Measurements from ENCODE around the gene EPOP. TPM values are rescaled to one million over a fixed set of nuclear protein-coding genes. Genes with fewer than 3 reads are reported as not detected.
A peak's percentile ranks its signal among the peaks of the same experiment; 100 is the strongest.

Gene EPOP
- total RNA-seq, 1 donor from 2014 or later: 1.0 TPM

DNA sequence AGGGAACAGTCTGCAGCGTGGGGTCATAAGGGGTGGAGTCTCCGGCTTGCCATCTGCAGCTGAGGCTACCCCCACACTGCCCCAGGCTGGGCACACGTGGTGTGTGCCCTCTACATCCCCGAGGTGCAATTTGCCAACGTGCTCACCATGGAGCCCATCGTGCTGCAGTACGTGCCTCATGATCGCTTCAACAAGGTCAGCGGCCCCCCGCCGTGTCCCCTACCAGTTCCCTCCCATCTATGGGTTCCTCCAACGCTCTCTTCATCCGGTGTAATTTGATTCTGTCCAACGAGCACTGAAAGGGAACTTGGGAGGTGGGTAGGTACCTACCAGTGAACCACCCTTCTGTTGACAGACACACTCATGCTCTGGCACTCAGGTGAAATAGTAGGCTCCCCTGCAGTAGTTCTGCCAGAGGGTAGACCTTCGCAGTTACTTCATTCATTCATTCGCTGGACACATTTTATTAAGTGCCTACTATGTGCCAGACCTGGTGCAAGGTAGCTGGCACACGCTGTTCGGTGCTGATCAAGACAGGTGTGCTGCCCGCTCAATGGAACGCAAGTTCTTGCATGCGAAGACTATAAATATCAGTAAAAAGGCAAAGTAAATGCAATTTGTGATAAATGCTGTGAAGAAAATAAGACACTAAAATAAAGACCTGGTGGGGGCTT lies 33.1 kb upstream of the EPOP start:
- Histone ChIP-seq H3K27ac (no peak overlapping the region), H3K4me3 (no peak overlapping the region), H3K27me3 (ENCODE audit: low read depth) (no peaks in the 10 kb centered on the region), H3K9me3 (no peaks in the 10 kb centered on the region), H3K36me3 (peaks cover 55% of the 10 kb centered on the region), H3K4me1 (peaks cover 39% of the 10 kb centered on the region)
- ATAC-seq (no peak), DNase-seq (no peak)
- intact Hi-C loops (cut with DNase I): no loop called here
- TF ChIP-seq, protein P1, sequence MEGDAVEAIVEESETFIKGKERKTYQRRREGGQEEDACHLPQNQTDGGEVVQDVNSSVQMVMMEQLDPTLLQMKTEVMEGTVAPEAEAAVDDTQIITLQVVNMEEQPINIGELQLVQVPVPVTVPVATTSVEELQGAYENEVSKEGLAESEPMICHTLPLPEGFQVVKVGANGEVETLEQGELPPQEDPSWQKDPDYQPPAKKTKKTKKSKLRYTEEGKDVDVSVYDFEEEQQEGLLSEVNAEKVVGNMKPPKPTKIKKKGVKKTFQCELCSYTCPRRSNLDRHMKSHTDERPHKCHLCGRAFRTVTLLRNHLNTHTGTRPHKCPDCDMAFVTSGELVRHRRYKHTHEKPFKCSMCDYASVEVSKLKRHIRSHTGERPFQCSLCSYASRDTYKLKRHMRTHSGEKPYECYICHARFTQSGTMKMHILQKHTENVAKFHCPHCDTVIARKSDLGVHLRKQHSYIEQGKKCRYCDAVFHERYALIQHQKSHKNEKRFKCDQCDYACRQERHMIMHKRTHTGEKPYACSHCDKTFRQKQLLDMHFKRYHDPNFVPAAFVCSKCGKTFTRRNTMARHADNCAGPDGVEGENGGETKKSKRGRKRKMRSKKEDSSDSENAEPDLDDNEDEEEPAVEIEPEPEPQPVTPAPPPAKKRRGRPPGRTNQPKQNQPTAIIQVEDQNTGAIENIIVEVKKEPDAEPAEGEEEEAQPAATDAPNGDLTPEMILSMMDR (IDR thresholded peaks at IDR 0.05): no peak

DNA sequence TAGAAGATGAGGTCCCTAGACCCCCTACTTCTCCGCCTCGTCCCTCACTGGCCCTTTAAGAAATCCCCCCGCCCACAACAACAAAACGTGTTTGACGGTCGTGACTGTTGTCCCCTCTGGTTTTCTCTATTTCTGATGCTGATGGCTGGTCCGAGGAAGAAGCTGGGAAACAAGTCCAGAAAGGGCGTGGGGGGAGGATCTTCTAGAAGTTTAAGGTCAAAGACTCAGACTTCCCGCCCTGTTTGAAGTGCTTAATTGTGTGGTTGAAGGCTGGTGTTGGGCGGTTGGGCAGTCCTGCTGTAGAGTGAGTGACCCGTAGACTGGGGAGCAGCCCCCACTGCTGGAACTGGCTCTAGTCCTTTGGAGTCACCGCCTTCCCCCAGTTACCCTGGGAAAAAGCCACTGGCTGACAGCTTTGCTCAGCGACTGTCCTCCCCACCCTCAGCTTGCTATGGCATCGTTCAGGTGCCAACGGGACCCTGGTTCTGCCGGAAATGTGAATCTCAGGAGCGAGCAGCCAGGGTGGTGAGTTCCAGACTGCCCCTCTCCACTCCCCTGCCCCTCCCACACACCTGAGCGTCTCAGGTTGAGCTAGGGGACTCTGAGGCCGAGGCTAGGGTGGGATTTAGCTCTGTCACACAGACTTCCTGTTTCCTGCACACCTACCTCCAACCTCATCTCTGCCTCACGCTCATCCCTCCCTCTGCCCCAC lies 31.9 kb upstream of the EPOP start:
- TF ChIP-seq, protein P1 (IDR thresholded peaks at IDR 0.05): no peak
- Histone ChIP-seq H3K27me3 (ENCODE audit: low read depth) (no peaks in the 10 kb centered on the region), H3K27ac (peak overlapping the region; percentile 76), H3K4me1 (peaks cover 43% of the 10 kb centered on the region), H3K4me3 (peak overlapping the region; percentile 71), H3K9me3 (no peaks in the 10 kb centered on the region), H3K36me3 (peaks cover 44% of the 10 kb centered on the region)
- DNase-seq (no peak), ATAC-seq (no peak)
- intact Hi-C loops (cut with DNase I): no loop called here

DNA sequence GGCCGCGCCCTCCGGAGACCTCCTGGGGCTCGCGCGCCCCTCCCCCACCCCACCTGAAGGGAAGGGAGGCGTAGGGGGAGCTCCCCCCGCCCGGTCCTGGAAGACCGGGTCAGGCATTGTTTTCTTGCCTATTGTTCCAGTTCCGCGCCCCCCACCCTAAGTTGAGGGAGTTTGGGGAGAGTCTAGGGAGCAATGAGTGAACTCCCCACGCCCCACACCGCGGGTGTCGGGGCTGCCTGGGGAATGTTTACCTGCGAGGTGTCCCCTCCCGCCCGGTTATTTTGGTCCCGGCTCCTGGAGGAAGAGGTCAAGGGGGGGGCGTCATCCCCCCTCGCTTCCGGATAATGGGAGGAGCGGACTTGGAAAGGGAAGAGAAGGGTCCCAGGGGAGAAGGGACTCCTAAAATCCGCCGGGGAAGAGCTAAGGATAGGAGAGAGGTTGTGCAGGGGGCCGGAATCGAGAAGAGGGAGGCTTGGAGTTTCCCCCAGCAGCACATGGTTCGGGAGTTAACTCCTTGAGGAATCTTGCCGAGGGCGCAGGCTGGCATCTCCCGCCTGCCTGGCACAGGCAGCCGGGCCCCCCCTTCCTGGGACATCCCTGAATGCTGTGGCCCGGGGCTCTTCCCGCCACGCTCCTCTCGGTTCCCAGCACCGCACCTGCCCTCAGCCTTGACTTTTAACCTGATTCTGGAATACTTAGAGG lies 31.2 kb upstream of the EPOP start:
- intact Hi-C loops (cut with DNase I): no loop called here
- DNase-seq (peak; percentile 68), ATAC-seq (no peak)
- Histone ChIP-seq H3K27me3 (ENCODE audit: low read depth) (no peaks in the 10 kb centered on the region), H3K27ac (peak overlapping the region; percentile 76), H3K9me3 (no peaks in the 10 kb centered on the region), H3K36me3 (peaks cover 36% of the 10 kb centered on the region), H3K4me1 (peaks cover 50% of the 10 kb centered on the region), H3K4me3 (peak overlapping the region; percentile 71)
- TF ChIP-seq, protein P1 (IDR thresholded peaks at IDR 0.05): no peak

DNA sequence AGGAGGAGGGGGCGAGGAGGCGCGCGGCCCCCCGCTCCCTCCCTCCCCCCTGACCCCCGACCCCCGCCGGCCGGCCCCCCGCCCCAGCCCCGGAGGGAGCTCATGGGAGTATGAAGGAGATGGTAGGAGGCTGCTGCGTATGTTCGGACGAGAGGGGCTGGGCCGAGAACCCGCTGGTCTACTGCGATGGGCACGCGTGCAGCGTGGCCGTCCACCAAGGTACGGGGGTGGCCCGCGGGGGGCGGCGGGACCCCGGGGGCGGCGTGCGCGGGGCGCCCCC lies 30.7 kb upstream of the EPOP start:
- peaks cover 49% of the 10 kb centered on the region for H3K4me1 ChIP-seq

More for the DNA sequence above, 30.7 kb upstream of the EPOP start:
- peaks cover 32% of the 10 kb centered on the region for H3K36me3 ChIP-seq
- H3K4me3 ChIP-seq: peak overlapping the region; percentile 71
- no peaks in the 10 kb centered on the region for H3K9me3 ChIP-seq
- H3K27me3 ChIP-seq (ENCODE audit: low read depth): no peaks in the 10 kb centered on the region
- ATAC-seq: no peak
- DNase-seq: peak; percentile 60
- intact Hi-C loops (cut with DNase I): no loop called here
- TF ChIP-seq, protein P1 (IDR thresholded peaks at IDR 0.05): no peak
- peak overlapping the region; percentile 76 for H3K27ac ChIP-seq
